H1 (cell line): Measurements from ENCODE around the gene MOCS3. TPM values are rescaled to one million over a fixed set of nuclear protein-coding genes. Genes with fewer than 3 reads are reported as not detected.

Source experiments
- CTCF ChIA-PET: fragments of 300-600 bp; sonication (Branson Sonifier 250); formaldehyde crosslinking; loops from one replicate; lab custom pipeline; 2021; ENCODE audit not compliant: partially characterized antibody; lab: Charles Lee
- POLR2A ChIA-PET: fragments of 300-600 bp; sonication (Branson Sonifier 250); formaldehyde crosslinking; loops from one replicate; lab custom pipeline; 2021; ENCODE audit warnings: inconsistent platforms; ENCODE audit not compliant: partially characterized antibody; lab: Charles Lee
- DNase-seq, 2 experiments: peaks; one replicate each; pipeline versions ENCODE4 v3.0.0 to v3.0.0-alpha.2; 2010 to 2022; ENCODE audit warnings: low spot score in 2 of 2, low read depth in 1 of 2, mixed read lengths in 1 of 2
- FAIRE-seq: peaks from 2 replicates; lab custom pipeline; 2011; peaks lifted over from hg19 to GRCh38; lab: Jason Lieb, UNC
- H2AFZ ChIP-seq: 2 replicates; pipeline ENCODE4 v1.8.1; 2012; ENCODE audit warnings: low read length, inconsistent platforms
- H2AK5ac ChIP-seq: 2 replicates; pipeline ENCODE4 v1.6.1; 2013; ENCODE audit warnings: low read depth, low read length
- H2BK120ac ChIP-seq: replicated peaks from 2 replicates; pipeline ENCODE3; 2013; ENCODE audit warnings: low read depth, low read length, inconsistent platforms
- H2BK12ac ChIP-seq: 2 replicates; pipeline ENCODE4 v1.6.1; 2013; ENCODE audit warnings: low read depth, low read length
- H2BK15ac ChIP-seq: 2 replicates; pipeline ENCODE4 v1.6.1; 2013; ENCODE audit warnings: low read length
- H2BK20ac ChIP-seq: 2 replicates; pipeline ENCODE4 v1.6.1; 2013; ENCODE audit warnings: low read length
- H2BK5ac ChIP-seq: 2 replicates; pipeline ENCODE4 v1.6.1; 2013; ENCODE audit warnings: low read depth, low read length
- H3K14ac ChIP-seq: 2 replicates; pipeline ENCODE4 v1.6.1; 2013; ENCODE audit warnings: inconsistent platforms; ENCODE audit not compliant: insufficient read length
- H3K18ac ChIP-seq: 2 replicates; pipeline ENCODE4 v1.6.1; 2013; ENCODE audit warnings: low read length; ENCODE audit errors: extremely low read depth
- H3K23ac ChIP-seq: 2 replicates; pipeline ENCODE4 v1.6.1; 2013; ENCODE audit warnings: inconsistent platforms; ENCODE audit not compliant: insufficient read length
- H3K23me2 ChIP-seq: 2 replicates; pipeline ENCODE4 v1.6.1; 2013; ENCODE audit warnings: low read depth, low read length
- H3K27ac ChIP-seq: 2 replicates; pipeline ENCODE4 v1.6.1; 2011; ENCODE audit warnings: low read depth, low read length, inconsistent platforms
- H3K27me3 ChIP-seq, 4 experiments: replicated peaks in 1 of 4; 1 replicate in 1 of 4; 2 replicates in 3 of 4; pipeline versions ENCODE4 v1.6.1 to v1.8.1; 2011 to 2013; ENCODE audit warnings: low read length in 3 of 4, mild to moderate bottlenecking in 3 of 4, inconsistent platforms in 2 of 4, mixed read lengths in 2 of 4, moderate library complexity in 1 of 4; ENCODE audit not compliant: control insufficient read depth in 3 of 4, insufficient read depth in 3 of 4; ENCODE audit errors: extremely low read depth in 1 of 4
- H3K36me3 ChIP-seq, 4 experiments: 2 replicates each; pipeline versions ENCODE4 v1.6.1 to v1.8.1; 2011 to 2013; ENCODE audit warnings: mild to moderate bottlenecking in 4 of 4, low read length in 3 of 4, moderate library complexity in 2 of 4, control low read depth in 1 of 4, inconsistent platforms in 1 of 4; ENCODE audit not compliant: insufficient read depth in 4 of 4, control insufficient read depth in 2 of 4
- H3K4ac ChIP-seq: replicated peaks from 2 replicates; pipeline ENCODE3; 2013; ENCODE audit warnings: low read length, low read depth, mixed read lengths, inconsistent platforms; ENCODE audit not compliant: insufficient read length
- H3K4me1 ChIP-seq, 4 experiments: replicated peaks in 1 of 4; 1 replicate in 1 of 4; 2 replicates in 3 of 4; pipeline versions ENCODE4 v1.6.1 to v1.8.1; 2011 to 2013; ENCODE audit warnings: low read length in 3 of 4, inconsistent platforms in 2 of 4, mixed read lengths in 1 of 4; ENCODE audit not compliant: insufficient read depth in 4 of 4, control insufficient read depth in 3 of 4
- H3K4me2 ChIP-seq, 2 experiments: 2 replicates each; pipeline versions ENCODE4 v1.6.1 to v1.8.1; 2011 to 2013; ENCODE audit warnings: low read depth in 2 of 2, low read length in 2 of 2, control low read depth in 1 of 2, inconsistent platforms in 1 of 2, mild to moderate bottlenecking in 1 of 2; ENCODE audit not compliant: insufficient read depth in 1 of 2
- H3K4me3 ChIP-seq, 4 experiments: fragments of 200-600, 300-600 bp in 1 of 4; sonication (generic), shearing (Covaris generic), sonication (Bioruptor Twin) in 1 of 4; 2 replicates each; pipeline versions ENCODE4 v1.5.1 to v1.8.1; 2011 to 2016; ENCODE audit warnings: low read length in 4 of 4, low read depth in 3 of 4, control low read depth in 2 of 4, inconsistent platforms in 2 of 4, mild to moderate bottlenecking in 2 of 4, mixed read lengths in 1 of 4, moderate library complexity in 1 of 4; ENCODE audit not compliant: insufficient read depth in 2 of 4; ENCODE audit errors: extremely low read depth in 1 of 4
- H3K56ac ChIP-seq: replicated peaks from 2 replicates; pipeline ENCODE3; 2013; ENCODE audit warnings: low read depth, mild to moderate bottlenecking, mixed read lengths, low read length, inconsistent platforms; ENCODE audit not compliant: insufficient read length
- H3K79me1 ChIP-seq: 2 replicates; pipeline ENCODE4 v1.6.1; 2013; ENCODE audit warnings: low read depth, low read length, control low read depth
- H3K79me2 ChIP-seq, 2 experiments: 2 replicates each; pipeline versions ENCODE4 v1.6.1 to v1.8.1; 2012 to 2013; ENCODE audit warnings: low read length in 2 of 2, mild to moderate bottlenecking in 2 of 2, inconsistent platforms in 1 of 2; ENCODE audit not compliant: insufficient read depth in 2 of 2, control insufficient read depth in 1 of 2
- H3K9ac ChIP-seq, 4 experiments: replicated peaks in 1 of 4; 1 replicate in 1 of 4; 2 replicates in 3 of 4; pipeline versions ENCODE4 v1.6.1 to v1.8.1; 2011 to 2013; ENCODE audit warnings: low read depth in 3 of 4, low read length in 3 of 4, control low read depth in 2 of 4, mild to moderate bottlenecking in 2 of 4, moderate library complexity in 2 of 4, inconsistent platforms in 1 of 4; ENCODE audit errors: extremely low read depth in 1 of 4
- H3K9me3 ChIP-seq, 2 experiments: 2 replicates each; pipeline versions ENCODE4 v1.6.1 to v1.8.1; 2012 to 2013; ENCODE audit warnings: mild to moderate bottlenecking in 2 of 2, moderate library complexity in 2 of 2, control low read depth in 1 of 2, inconsistent platforms in 1 of 2, low read depth in 1 of 2, low read length in 1 of 2, mixed read lengths in 1 of 2; ENCODE audit not compliant: insufficient read depth in 2 of 2
- H4K20me1 ChIP-seq, 2 experiments: replicated peaks in 1 of 2; 2 replicates each; pipeline versions ENCODE3 to v1.8.1; 2011 to 2013; ENCODE audit warnings: inconsistent platforms in 2 of 2, low read length in 2 of 2, mild to moderate bottlenecking in 1 of 2; ENCODE audit not compliant: insufficient read depth in 2 of 2, control insufficient read depth in 1 of 2
- H4K5ac ChIP-seq: 2 replicates; pipeline ENCODE4 v1.6.1; 2013; ENCODE audit warnings: low read length, low read depth, mixed read lengths, inconsistent platforms; ENCODE audit not compliant: insufficient read length
- H4K8ac ChIP-seq: 2 replicates; pipeline ENCODE4 v1.8.0; 2013; ENCODE audit warnings: mild to moderate bottlenecking, moderate library complexity, low read length, inconsistent platforms; ENCODE audit not compliant: insufficient read depth; ENCODE audit errors: extremely low read depth
- H4K91ac ChIP-seq: replicated peaks from 2 replicates; pipeline ENCODE3; 2013; ENCODE audit warnings: low read length, mixed read lengths, inconsistent platforms; ENCODE audit not compliant: insufficient read length
- CBX8 ChIP-seq: fragments of 300-800, 300-1000 bp; sonication (generic); IDR thresholded peaks from 2 replicates; pipeline ENCODE4 v1.7.1; 2016; ENCODE audit warnings: low read depth, low read length, borderline replicate concordance
- CHD1 ChIP-seq: IDR thresholded peaks from 2 replicates; pipeline ENCODE4 v1.6.1; 2012; ENCODE audit warnings: low read depth, low read length, improper control_type of control experiment
- EP300 ChIP-seq, 2 experiments: IDR thresholded peaks; 1 replicate in 1 of 2; 2 replicates in 1 of 2; pipeline ENCODE4 v1.6.1; 2011 to 2012; ENCODE audit warnings: low read depth in 2 of 2, low read length in 2 of 2, mild to moderate bottlenecking in 2 of 2, borderline replicate concordance in 1 of 2, inconsistent platforms in 1 of 2, moderate library complexity in 1 of 2
- EZH2 ChIP-seq: fragments of 200-600 bp; sonication (generic); IDR thresholded peaks from 2 replicates; pipeline ENCODE4 v1.7.1; 2012; ENCODE audit warnings: low read depth, mild to moderate bottlenecking, moderate library complexity, low read length, inconsistent platforms; ENCODE audit not compliant: severe bottlenecking
- FOSL1 ChIP-seq: IDR thresholded peaks from 2 replicates; pipeline ENCODE4 v1.6.1; 2011; ENCODE audit warnings: mild to moderate bottlenecking, low read depth, low read length, moderate library complexity; ENCODE audit not compliant: insufficient read depth
- HDAC2 ChIP-seq, 2 experiments: fragments of 300-600 bp in 1 of 2; sonication (generic) in 1 of 2; IDR thresholded peaks; 2 replicates each; pipeline ENCODE4 v1.6.1; 2011 to 2012; ENCODE audit warnings: low read depth in 2 of 2, low read length in 2 of 2, mild to moderate bottlenecking in 2 of 2, moderate library complexity in 2 of 2, borderline replicate concordance in 1 of 2, inconsistent platforms in 1 of 2
- HDAC6 ChIP-seq: IDR thresholded peaks from one replicate; pipeline ENCODE4 v1.7.1; 2012; ENCODE audit warnings: low read depth, mild to moderate bottlenecking, inconsistent platforms, low read length, moderate library complexity
- KDM5A ChIP-seq: fragments of 200-600 bp; IDR thresholded peaks from 2 replicates; pipeline ENCODE4 v1.7.1; 2012; ENCODE audit warnings: mild to moderate bottlenecking, low read length, inconsistent platforms, mixed read lengths
- SIRT6 ChIP-seq: IDR thresholded peaks from one replicate; pipeline ENCODE4 v1.7.1; 2012; ENCODE audit warnings: low read length, inconsistent platforms
- SP4 ChIP-seq: IDR thresholded peaks from 2 replicates; pipeline ENCODE4 v1.6.1; 2012; ENCODE audit warnings: low read length, inconsistent platforms
- SRF ChIP-seq: IDR thresholded peaks from 2 replicates; pipeline ENCODE4 v1.6.1; 2011; ENCODE audit warnings: mild to moderate bottlenecking, low read depth, low read length, moderate library complexity
- TEAD4 ChIP-seq: IDR thresholded peaks from 2 replicates; pipeline ENCODE4 v1.6.1; 2012; ENCODE audit warnings: low read depth, low read length, inconsistent platforms, mixed read lengths
- ZNF274 ChIP-seq: IDR thresholded peaks from 2 replicates; pipeline ENCODE4 v1.7.0; 2012; ENCODE audit warnings: low read length, borderline replicate concordance; ENCODE audit errors: extremely low read depth
- polyA plus RNA-seq, 7 experiments: library from polyadenylated mRNA; depleted of rRNA in 3 of 7; stranded (reverse) in 5 of 7; unstranded in 2 of 7; fragments of >200 nt in 5 of 7; fragments of 200-250 nt in 2 of 7; gene quantifications; 1 replicate in 5 of 7; 2 replicates in 1 of 7; 4 replicates in 1 of 7; pipeline versions ENCODE4 v1.2.1 to v1.2.3, GENCODE V29; 2011 to 2013; ENCODE audit warnings: missing spikeins in 2 of 7, mixed read lengths in 2 of 7
- total RNA-seq: library from RNA; stranded (reverse); fragmentation: NEBNext Ultra II Directional; extraction: Animal tissue kit (Norgen Biotek cat#: 25700); gene quantifications from 2 replicates; pipeline ENCODE4 v1.2.1, GENCODE V29; 2021

The MOCS3 gene
- total and polyA plus RNA-seq, 2 of the 8 experiments (the other 6 are each of a cell fraction or from before 2014, with no cell fraction given) = 6.2 to 6.3 TPM

GRCh38 chr20:50953821-50954220, 4.8 kb upstream of the MOCS3 start:
- Histone ChIP-seq H3K79me2 (peaks cover 18 to 73% of the 10 kb centered on the region in 2 experiments), H3K36me3 (peaks cover 5 to 48% (median 19%) of the 10 kb centered on the region in 4 experiments)
- POLR2A ChIA-PET = no interaction called here
- TF ChIP-seq ZNF274 (no peak), SRF (no peak), CBX8 (no peak), HDAC2 (IDR thresholded peaks at IDR 0.05; ENCODE audit: borderline replicate concordance in 1 of 2, low read depth in 2 of 2, low read length in 2 of 2) (no peak), CHD1 (no peak), EZH2 (no peak), EP300 (IDR thresholded peaks at IDR 0.05; ENCODE audit: borderline replicate concordance in 1 of 2, low read depth in 2 of 2, low read length in 2 of 2) (no peak), KDM5A (no peak), SIRT6 (no peak), SP4 (no peak), FOSL1 (no peak), TEAD4 (no peak), HDAC6 (no peak)

More at GRCh38 chr20:50953821-50954220, 4.8 kb upstream of the MOCS3 start:
- Histone ChIP-seq H2BK20ac (no peak overlapping the region), H4K20me1 (peaks cover 13 to 17% of the 10 kb centered on the region in 2 experiments), H3K14ac (no peak overlapping the region), H3K9me3 (no peaks in the 10 kb centered on the region), H2BK15ac (no peak overlapping the region), H3K27me3 (no peaks in the 10 kb centered on the region), H4K5ac (no peak overlapping the region), H3K4me2 (no peak overlapping the region), H2BK5ac (no peak overlapping the region), H3K56ac (no peak overlapping the region), H3K23me2 (peaks cover 7% of the 10 kb centered on the region), H3K4ac (no peak overlapping the region), H3K9ac (no peak overlapping the region), H2BK120ac (no peak overlapping the region), H3K4me3 (no peak overlapping the region), H4K8ac (no peak overlapping the region), H4K91ac (no peak overlapping the region), H3K23ac (no peak overlapping the region), H3K4me1 (peaks cover 0 to 4% (median 0%) of the 10 kb centered on the region in 4 experiments; a peak in 2 of 7 replicates), H3K27ac (no peak overlapping the region), H2AK5ac (no peak overlapping the region), H3K18ac (no peak overlapping the region), H2BK12ac (no peak overlapping the region), H3K79me1 (peaks cover under 1% of the 10 kb centered on the region; the same call in 1 of the 2 replicates), H2AFZ (no peak overlapping the region)
- FAIRE-seq (no peak), DNase-seq (no peak)
- CTCF ChIA-PET = interaction anchor here (0.6 kb wide), 1 partner anchor 160 kb away, joined by 3 read pairs; no protein-coding TSS in a partner anchor
